ENCODE measurements around the gene MAN1C1.

DNA sequence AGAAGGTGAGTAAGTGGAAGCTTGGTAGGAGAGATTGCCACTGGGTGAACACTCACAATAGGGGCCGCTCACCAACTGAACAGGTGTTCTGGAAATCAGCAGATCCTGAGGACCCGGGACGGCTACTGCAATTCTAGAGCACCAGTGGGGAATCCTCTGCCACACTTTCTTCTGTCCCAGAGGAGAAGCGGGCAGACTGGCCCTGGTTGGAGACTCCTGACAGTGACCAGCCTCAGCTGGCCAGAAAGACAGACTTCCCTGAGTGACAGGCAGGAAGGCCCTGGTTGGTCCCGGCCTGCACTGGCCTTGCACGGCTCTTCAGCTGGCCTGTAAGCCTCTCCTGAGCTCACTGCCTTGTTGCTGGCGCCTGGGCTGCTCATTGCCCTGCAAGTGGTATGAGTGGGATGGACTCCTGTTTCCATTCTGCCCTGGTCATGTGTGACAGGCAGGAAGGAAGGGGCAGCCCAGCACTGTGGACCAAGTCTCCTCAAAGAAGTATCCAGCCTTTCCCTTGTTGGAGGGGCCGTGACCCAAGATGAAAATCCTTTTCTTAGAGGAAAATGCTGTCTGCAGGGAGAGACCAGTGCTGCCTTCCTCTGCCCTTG, 34.5 kb downstream of the MAN1C1 start:
- TF ChIP-seq, protein P1, sequence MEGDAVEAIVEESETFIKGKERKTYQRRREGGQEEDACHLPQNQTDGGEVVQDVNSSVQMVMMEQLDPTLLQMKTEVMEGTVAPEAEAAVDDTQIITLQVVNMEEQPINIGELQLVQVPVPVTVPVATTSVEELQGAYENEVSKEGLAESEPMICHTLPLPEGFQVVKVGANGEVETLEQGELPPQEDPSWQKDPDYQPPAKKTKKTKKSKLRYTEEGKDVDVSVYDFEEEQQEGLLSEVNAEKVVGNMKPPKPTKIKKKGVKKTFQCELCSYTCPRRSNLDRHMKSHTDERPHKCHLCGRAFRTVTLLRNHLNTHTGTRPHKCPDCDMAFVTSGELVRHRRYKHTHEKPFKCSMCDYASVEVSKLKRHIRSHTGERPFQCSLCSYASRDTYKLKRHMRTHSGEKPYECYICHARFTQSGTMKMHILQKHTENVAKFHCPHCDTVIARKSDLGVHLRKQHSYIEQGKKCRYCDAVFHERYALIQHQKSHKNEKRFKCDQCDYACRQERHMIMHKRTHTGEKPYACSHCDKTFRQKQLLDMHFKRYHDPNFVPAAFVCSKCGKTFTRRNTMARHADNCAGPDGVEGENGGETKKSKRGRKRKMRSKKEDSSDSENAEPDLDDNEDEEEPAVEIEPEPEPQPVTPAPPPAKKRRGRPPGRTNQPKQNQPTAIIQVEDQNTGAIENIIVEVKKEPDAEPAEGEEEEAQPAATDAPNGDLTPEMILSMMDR (conservative IDR thresholded peaks at IDR 0.05) = no peak
- no peak for TF ChIP-seq ZFX (IDR thresholded peaks at IDR 0.05)

Measured in C4-2B (cell line).